ENCODE results near the gene DEFB115.
A peak's percentile ranks its signal among the peaks of the same experiment; 100 is the strongest.
"Not testable (repeated sequence)": the region's sequence is repeated elsewhere in the genome, so short reads cannot be mapped to it uniquely, and the experiment has no call there.

The DEFB115 gene

DNA sequence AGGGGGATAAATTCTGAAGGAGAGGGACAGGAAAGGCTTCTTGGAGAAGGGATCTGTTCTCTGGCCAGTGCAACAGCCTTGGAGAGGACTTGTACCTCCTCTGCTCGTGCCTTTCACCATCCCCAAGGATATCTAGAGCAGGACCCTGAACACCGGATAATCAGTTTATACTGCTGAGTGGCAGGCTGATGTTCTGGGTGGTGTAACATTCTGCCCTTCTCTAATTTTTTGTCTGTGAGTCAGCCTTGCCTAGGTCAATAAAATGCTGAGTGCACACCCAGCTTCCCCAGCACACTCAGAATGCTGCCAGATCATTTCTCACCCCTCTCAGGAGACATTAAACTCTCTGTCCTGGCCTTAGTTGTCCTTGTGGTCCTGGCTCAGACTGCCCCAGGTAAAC, at the start of gene DEFB115:
TSS of gene DEFB115 (plus strand) at position 301 of the 400 bp plus-strand sequence. CDS start at position 301, 0 bp downstream.
- no peak for DNase-seq (ENCODE audit: low spot score)

DNA sequence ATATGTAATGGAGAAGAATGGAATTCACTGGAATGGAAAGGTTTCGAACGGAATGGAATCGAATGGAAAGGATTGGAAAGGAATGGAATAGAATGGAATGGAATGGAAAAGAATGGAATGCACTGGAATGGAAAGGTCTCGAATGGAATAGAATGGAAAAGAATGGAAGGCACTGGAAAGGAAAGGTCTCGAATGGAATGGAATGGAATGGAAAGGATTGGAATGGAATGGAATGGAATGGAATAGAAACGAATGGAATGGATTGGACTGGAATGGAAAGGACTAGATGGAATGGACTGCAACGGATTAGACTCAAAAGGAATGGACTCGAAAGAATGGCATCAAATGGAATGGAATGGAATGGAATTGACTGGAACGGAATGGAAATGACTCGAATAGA, 20.5 kb upstream of the DEFB115 start:
- no peak for DNase-seq (ENCODE audit: low spot score)

DNA sequence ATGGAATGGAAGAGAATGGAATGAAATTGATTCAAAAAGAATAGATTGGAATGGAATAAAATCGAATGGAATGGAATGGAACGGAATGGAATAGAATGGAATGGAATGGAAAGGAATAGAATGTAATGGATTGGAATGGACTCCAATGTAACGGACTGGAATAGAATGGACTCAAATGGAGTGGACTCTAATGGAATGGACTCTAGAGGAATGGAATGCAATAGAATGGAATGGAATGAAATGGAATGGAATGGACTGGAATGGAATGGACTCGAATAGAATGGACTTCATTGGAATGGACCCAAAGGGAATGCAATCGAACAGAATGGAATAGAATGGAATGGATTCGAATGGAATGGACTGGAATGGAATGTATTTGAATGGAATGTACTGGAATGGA, 19.7 kb upstream of the DEFB115 start:
- DNase-seq (ENCODE audit: low spot score) = no peak

DNA sequence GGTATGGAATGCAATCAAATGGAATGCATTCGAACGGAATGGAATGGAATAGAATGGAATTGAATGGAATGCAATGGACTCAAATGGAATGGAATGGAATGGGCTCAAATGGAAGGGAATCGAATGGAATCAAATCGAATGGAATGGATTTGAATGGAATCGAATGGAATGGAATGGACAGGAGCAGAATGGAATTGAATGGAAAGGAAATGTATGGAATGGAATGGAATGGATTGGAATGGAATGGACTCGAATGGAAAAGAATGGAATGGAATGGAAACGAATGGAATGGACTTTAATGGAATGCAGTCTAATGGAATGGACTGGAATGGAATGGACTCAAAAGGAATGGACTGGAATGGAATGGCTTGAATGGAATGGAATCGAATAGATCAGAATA, 18.3 kb upstream of the DEFB115 start:
- no peak for DNase-seq (ENCODE audit: low spot score)

- no peak for DNase-seq (ENCODE audit: low spot score)
Observed at GRCh38 chr20:31256959-31257358, 505 bp upstream of the DEFB115 start.

GRCh38 chr20:31260326-31260932, 3.0 kb downstream of the DEFB115 start:
- peak; percentile 8 for DNase-seq (ENCODE audit: low spot score)

DNA sequence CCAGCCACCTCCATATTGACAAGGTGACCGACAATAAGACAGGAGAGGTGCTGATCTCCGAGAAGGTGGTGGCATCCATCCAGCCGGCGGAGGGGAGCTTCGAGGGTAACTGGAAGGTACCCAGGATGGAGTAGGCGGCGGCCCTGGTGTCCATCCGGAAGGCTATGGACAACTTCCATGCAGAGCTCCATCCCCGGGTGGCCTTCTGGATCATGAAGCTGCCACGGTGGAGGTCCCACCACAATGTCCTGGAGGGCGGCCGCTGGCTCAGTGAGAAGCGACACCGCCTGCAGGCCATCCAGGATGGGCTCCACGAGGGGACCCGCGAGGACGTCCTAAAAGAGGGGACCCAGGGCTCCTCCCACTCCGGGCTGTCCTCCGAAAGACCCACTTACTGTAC, 17.0 kb downstream of the DEFB115 start:
- DNase-seq (ENCODE audit: low spot score) = no peak

DNA sequence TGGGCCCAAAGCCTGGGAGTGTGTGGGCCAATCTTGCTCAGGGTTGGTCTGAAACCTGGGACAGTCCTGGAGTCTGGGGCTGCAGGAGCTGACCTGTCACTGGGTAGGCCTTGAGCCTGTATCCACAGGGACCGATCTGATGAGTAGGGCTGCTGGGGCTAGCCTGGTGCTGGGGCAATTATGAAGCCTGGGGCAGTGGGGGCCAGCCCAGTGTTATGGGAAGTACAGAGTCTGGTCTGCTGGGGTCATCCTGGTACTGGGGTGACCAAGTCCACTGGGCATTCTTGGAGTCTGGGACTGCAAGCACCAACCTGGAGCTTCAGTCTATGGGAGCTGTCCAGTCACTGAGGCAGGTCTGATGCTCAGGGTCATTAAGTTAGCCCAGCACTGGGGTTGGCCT, 20.7 kb downstream of the DEFB115 start:
- DNase-seq (ENCODE audit: low spot score) = no peak

DNA sequence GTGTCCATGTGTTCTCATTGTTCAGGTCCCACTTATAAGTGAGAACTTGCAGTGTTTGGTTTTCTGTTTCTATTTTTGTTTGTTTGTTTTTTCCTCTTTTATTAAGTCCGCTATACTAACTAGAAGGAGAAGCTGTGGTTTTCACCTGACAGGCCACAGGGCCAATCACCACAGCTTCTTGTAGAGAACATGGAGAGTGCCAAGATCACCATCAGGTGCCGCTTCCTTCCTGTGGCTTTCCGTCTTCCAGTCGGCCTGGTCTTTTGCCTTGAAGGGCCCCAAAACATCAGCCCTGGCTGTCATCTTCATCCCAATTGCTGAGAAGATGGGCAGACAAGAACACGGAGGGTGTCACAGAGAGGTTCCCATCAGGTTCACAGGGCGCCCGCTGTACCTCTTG, 27.5 kb downstream of the DEFB115 start:
- DNase-seq (ENCODE audit: low spot score) = not testable (repeated sequence)

DNA sequence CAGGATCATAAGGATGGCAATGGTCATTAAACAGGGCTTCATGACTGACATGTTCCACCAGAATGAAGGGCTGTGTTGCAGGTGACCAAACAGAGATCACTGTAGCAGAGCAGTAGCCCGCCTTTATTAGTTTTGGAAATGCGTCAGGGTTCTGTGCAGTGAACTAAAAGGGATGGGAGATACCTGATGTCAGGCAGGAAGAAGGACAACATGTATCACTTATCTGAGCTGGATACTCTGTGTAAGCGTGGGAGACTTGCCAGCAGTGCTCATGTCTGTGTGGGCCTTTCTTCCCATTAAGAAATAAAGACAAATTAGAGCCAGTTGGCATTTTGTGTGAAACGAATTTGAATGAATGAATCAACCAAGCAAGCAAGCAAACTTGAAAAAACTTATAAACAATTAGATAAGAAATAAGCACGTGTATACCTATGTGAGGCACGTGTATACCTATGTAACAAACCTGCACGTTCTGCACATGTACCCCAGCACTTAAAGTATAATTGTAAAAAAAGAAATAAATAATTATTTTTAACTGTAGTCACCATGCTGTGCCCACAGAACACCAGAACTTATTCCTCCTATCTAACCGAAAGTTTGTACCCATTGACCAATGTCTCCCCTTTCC, 51.2 kb downstream of the DEFB115 start, which contains the start of gene DEFB116:
TSS of gene DEFB116 (minus strand) at position 51 of the 628 bp plus-strand sequence. CDS start at position 51, 0 bp downstream.
- no peak for DNase-seq (ENCODE audit: low spot score)

Measured in cerebellar cortex (tissue), 1 donor.